A549 treated with Hydrocortisone at 1 μM for 4 hours (cell line): Measurements from ENCODE around the gene KBTBD12. TPM values are rescaled to one million over a fixed set of nuclear protein-coding genes. Genes with fewer than 3 reads are reported as not detected.

Source experiments
- total RNA-seq: library from RNA; stranded (reverse); fragments of 200-300 nt; extraction: Qiagen RNA extraction; gene quantifications from 5 replicates; pipeline ENCODE4 v1.2.3, GENCODE V29; 2022

Gene KBTBD12, protein sequence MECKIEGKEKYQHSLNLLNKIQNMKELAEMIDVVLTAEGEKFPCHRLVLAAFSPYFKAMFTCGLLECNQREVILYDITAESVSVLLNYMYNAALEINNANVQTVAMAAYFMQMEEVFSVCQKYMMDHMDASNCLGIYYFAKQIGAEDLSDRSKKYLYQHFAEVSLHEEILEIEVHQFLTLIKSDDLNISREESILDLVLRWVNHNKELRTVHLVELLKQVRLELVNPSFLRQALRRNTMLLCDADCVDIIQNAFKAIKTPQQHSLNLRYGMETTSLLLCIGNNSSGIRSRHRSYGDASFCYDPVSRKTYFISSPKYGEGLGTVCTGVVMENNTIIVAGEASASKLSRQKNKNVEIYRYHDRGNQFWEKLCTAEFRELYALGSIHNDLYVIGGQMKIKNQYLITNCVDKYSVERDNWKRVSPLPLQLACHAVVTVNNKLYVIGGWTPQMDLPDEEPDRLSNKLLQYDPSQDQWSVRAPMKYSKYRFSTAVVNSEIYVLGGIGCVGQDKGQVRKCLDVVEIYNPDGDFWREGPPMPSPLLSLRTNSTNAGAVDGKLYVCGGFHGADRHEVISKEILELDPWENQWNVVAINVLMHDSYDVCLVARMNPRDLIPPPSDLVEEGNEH
- total RNA-seq: not detected in 5 replicates

GRCh38 chr3:127915115-127915936 is at the start of gene KBTBD12:
Gene KBTBD12, plus strand, starts transcription at chr3:127915232. Its CDS starts 7,830 bp downstream, at chr3:127923062.

Other genes starting within 250 kb of the KBTBD12 start
- gene ABTB1, start 242.3 kb upstream of the KBTBD12 start, total RNA-seq: 13.3 to 19.4 TPM (median 16.1 TPM) in 5 replicates
- 65.1 to 82.5 TPM (median 70.1 TPM) in 5 replicates for gene MGLL, start 92.7 kb upstream of the KBTBD12 start, total RNA-seq
- gene SEC61A1, start 137.2 kb downstream of the KBTBD12 start, total RNA-seq: 118 to 133 TPM (median 124 TPM) in 5 replicates
- 92.8 to 106 TPM (median 98.0 TPM) in 5 replicates for gene RUVBL1, start 208.6 kb downstream of the KBTBD12 start, total RNA-seq
- 9.5 to 10.6 TPM (median 9.9 TPM) in 5 replicates for gene EEFSEC, start 238.2 kb downstream of the KBTBD12 start, total RNA-seq